NAMALWA (cell line): ENCODE results near the gene ANKH.

ENCODE experiments used
- DNase-seq: peaks from one replicate; pipeline ENCODE4 v3.0.0-alpha.2; 2015; ENCODE audit warnings: low spot score

The ANKH gene

GRCh38 chr5:14734396-14734795 lies 137.2 kb downstream of the ANKH start:
- DNase-seq, result no peak

GRCh38 chr5:14733661-14734060 lies 137.9 kb downstream of the ANKH start:
- no peak for DNase-seq

GRCh38 chr5:14732991-14733390 lies 138.6 kb downstream of the ANKH start:
- no peak for DNase-seq

- DNase-seq, result no peak
Observed at GRCh38 chr5:14730881-14731280, 140.7 kb downstream of the ANKH start.

GRCh38 chr5:14730466-14730865 lies 141.1 kb downstream of the ANKH start:
- no peak for DNase-seq

- DNase-seq, result no peak
Observed at GRCh38 chr5:14729448-14730385, 141.9 kb downstream of the ANKH start.

GRCh38 chr5:14728459-14728938 lies 143.1 kb downstream of the ANKH start:
- no peak for DNase-seq

GRCh38 chr5:14727928-14728458 lies 143.6 kb downstream of the ANKH start:
- no peak for DNase-seq

- DNase-seq, result peak; percentile 82
Observed at GRCh38 chr5:14727428-14727865, 144.1 kb downstream of the ANKH start.

GRCh38 chr5:14726066-14726838 lies 145.3 kb downstream of the ANKH start:
- no peak for DNase-seq

- DNase-seq, result no peak
Observed at GRCh38 chr5:14724633-14725032, 146.9 kb downstream of the ANKH start.

GRCh38 chr5:14723701-14724132 lies 147.9 kb downstream of the ANKH start:
- DNase-seq, result no peak

- DNase-seq, result no peak
Observed at GRCh38 chr5:14722923-14723322, 148.7 kb downstream of the ANKH start.

GRCh38 chr5:14721990-14722656 lies 149.5 kb downstream of the ANKH start:
- DNase-seq, result no peak

- DNase-seq, result no peak
Observed at GRCh38 chr5:14720236-14720923, 151.2 kb downstream of the ANKH start.

- DNase-seq, result no peak
Observed at GRCh38 chr5:14718778-14719177, 152.8 kb downstream of the ANKH start.

- DNase-seq, result no peak
Observed at GRCh38 chr5:14716755-14717752, 154.5 kb downstream of the ANKH start.

GRCh38 chr5:14715481-14715880 lies 156.1 kb downstream of the ANKH start:
- DNase-seq, result no peak

GRCh38 chr5:14714706-14715105 lies 156.9 kb downstream of the ANKH start:
- no peak for DNase-seq
